ENCODE data around the gene ZIC5. TPM values are rescaled to one million over a fixed set of nuclear protein-coding genes. Genes with fewer than 3 reads are reported as not detected.

Gene ZIC5
- total and polyA plus RNA-seq, 2 of the 13 experiments (the other 11 are each of a cell fraction or from before 2014, with no cell fraction given) = 0.02 to 0.07 TPM

DNA sequence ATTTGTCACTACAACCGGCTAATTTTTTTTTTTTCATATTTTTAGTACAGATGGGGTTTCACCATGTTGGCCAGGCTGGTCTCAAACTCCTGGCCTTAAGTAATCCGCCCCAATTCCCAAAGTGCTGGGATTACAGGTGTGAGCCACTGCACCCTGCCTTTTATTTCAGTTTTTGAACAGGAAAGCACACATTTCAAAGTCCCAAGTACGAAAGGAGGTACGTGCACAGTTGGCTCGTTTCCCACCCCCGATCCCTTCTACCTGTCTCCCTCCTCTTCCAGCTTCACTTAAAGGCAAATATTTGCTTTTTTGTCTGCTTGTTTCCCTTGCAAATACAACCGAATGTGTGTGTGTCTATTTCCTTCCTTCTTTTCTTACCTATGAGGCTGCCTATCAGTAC is 30.5 kb downstream of the ZIC5 start (continued):
- TF ChIP-seq, protein P1, sequence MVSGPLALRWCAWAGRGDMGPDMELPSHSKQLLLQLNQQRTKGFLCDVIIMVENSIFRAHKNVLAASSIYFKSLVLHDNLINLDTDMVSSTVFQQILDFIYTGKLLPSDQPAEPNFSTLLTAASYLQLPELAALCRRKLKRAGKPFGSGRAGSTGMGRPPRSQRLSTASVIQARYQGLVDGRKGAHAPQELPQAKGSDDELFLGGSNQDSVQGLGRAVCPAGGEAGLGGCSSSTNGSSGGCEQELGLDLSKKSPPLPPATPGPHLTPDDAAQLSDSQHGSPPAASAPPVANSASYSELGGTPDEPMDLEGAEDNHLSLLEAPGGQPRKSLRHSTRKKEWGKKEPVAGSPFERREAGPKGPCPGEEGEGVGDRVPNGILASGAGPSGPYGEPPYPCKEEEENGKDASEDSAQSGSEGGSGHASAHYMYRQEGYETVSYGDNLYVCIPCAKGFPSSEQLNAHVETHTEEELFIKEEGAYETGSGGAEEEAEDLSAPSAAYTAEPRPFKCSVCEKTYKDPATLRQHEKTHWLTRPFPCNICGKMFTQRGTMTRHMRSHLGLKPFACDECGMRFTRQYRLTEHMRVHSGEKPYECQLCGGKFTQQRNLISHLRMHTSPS (CRISPR knock-in tag; IDR thresholded peaks at IDR 0.05; ENCODE audit: low read depth) = no peak; the same call in 1 of the 2 replicates
- TF ChIP-seq, protein P2, sequence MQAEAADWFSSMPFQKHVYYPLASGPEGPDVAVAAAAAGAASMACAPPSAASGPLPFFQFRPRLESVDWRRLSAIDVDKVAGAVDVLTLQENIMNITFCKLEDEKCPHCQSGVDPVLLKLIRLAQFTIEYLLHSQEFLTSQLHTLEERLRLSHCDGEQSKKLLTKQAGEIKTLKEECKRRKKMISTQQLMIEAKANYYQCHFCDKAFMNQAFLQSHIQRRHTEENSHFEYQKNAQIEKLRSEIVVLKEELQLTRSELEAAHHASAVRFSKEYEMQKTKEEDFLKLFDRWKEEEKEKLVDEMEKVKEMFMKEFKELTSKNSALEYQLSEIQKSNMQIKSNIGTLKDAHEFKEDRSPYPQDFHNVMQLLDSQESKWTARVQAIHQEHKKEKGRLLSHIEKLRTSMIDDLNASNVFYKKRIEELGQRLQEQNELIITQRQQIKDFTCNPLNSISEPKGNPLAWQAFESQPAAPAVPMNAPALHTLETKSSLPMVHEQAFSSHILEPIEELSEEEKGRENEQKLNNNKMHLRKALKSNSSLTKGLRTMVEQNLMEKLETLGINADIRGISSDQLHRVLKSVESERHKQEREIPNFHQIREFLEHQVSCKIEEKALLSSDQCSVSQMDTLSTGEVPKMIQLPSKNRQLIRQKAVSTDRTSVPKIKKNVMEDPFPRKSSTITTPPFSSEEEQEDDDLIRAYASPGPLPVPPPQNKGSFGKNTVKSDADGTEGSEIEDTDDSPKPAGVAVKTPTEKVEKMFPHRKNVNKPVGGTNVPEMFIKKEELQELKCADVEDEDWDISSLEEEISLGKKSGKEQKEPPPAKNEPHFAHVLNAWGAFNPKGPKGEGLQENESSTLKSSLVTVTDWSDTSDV (CRISPR knock-in tag; IDR thresholded peaks at IDR 0.05) = no peak
- TF ChIP-seq ZNF547 (CRISPR knock-in tag; IDR thresholded peaks at IDR 0.05) = no peak
- no peak for TF ChIP-seq RARG (CRISPR knock-in tag; IDR thresholded peaks at IDR 0.05; ENCODE audit: low read depth)
- TF ChIP-seq FOXK2 (IDR thresholded peaks at IDR 0.05) = no peak; the same call in 1 of the 2 replicates
- TF ChIP-seq KDM4B (CRISPR knock-in tag; IDR thresholded peaks at IDR 0.05) = no peak
- TF ChIP-seq, protein P3, sequence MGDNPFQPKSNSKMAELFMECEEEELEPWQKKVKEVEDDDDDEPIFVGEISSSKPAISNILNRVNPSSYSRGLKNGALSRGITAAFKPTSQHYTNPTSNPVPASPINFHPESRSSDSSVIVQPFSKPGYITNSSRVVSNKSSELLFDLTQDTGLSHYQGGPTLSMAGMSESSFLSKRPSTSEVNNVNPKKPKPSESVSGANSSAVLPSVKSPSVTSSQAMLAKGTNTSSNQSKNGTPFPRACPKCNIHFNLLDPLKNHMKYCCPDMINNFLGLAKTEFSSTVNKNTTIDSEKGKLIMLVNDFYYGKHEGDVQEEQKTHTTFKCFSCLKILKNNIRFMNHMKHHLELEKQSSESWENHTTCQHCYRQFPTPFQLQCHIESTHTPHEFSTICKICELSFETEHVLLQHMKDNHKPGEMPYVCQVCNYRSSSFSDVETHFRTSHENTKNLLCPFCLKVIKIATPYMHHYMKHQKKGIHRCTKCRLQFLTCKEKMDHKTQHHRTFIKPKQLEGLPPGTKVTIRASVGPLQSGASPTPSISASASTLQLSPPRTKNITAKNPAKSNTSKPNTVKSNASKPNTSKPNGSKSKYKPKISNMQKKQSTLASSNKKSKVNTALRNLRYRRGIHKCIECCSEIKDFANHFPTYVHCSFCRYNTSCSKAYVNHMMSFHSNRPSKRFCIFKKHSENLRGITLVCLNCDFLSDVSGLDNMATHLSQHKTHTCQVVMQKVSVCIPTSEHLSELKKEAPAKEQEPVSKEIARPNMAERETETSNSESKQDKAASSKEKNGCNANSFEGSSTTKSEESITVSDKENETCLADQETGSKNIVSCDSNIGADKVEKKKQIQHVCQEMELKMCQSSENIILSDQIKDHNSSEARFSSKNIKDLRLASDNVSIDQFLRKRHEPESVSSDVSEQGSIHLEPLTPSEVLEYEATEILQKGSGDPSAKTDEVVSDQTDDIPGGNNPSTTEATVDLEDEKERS (CRISPR knock-in tag; IDR thresholded peaks at IDR 0.05) = 0 out of 2 replicates have a peak, but pooled peaks have one; percentile 42
- TF ChIP-seq NFKB2 (CRISPR knock-in tag; IDR thresholded peaks at IDR 0.05; ENCODE audit: borderline replicate concordance) = no peak
- TF ChIP-seq, protein P4, sequence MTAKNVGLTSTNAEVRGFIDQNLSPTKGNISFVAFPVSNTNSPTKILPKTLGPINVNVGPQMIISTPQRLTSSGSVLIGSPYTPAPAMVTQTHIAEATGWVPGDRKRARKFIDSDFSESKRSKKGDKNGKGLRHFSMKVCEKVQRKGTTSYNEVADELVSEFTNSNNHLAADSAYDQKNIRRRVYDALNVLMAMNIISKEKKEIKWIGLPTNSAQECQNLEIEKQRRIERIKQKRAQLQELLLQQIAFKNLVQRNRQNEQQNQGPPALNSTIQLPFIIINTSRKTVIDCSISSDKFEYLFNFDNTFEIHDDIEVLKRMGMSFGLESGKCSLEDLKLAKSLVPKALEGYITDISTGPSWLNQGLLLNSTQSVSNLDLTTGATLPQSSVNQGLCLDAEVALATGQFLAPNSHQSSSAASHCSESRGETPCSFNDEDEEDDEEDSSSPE (CRISPR knock-in tag; IDR thresholded peaks at IDR 0.05) = 0 out of 2 replicates have a peak, but pooled peaks have one; percentile 21
- TF ChIP-seq GTF3A (CRISPR knock-in tag; conservative IDR thresholded peaks at IDR 0.05) = no peak
- TF ChIP-seq AHR (CRISPR knock-in tag; IDR thresholded peaks at IDR 0.05) = no peak
- TF ChIP-seq HNRNPLL (IDR thresholded peaks at IDR 0.05; ENCODE audit: low read depth, low read length, poor library complexity, severe bottlenecking) = no peak
- TF ChIP-seq, protein P5, sequence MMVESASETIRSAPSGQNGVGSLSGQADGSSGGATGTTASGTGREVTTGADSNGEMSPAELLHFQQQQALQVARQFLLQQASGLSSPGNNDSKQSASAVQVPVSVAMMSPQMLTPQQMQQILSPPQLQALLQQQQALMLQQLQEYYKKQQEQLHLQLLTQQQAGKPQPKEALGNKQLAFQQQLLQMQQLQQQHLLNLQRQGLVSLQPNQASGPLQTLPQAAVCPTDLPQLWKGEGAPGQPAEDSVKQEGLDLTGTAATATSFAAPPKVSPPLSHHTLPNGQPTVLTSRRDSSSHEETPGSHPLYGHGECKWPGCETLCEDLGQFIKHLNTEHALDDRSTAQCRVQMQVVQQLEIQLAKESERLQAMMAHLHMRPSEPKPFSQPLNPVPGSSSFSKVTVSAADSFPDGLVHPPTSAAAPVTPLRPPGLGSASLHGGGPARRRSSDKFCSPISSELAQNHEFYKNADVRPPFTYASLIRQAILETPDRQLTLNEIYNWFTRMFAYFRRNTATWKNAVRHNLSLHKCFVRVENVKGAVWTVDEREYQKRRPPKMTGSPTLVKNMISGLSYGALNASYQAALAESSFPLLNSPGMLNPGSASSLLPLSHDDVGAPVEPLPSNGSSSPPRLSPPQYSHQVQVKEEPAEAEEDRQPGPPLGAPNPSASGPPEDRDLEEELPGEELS (CRISPR knock-in tag; IDR thresholded peaks at IDR 0.05) = peak; percentile 93
- TF ChIP-seq ZNF564 (CRISPR knock-in tag; IDR thresholded peaks at IDR 0.05) = no peak
- TF ChIP-seq KDM6A (CRISPR knock-in tag; IDR thresholded peaks at IDR 0.05; ENCODE audit: low read depth) = peak; percentile 25; the same call in 1 of the 2 replicates
- TF ChIP-seq MAZ (IDR thresholded peaks at IDR 0.05; ENCODE audit: borderline replicate concordance, low read depth, low read length) = no peak
- TF ChIP-seq MAZ (CRISPR knock-in tag; IDR thresholded peaks at IDR 0.05; ENCODE audit: low read depth) = 0 out of 2 replicates have a peak, but pooled peaks have one; percentile 36
- TF ChIP-seq JDP2 (CRISPR knock-in tag; IDR thresholded peaks at IDR 0.05; ENCODE audit: borderline replicate concordance) = no peak
- no peak for TF ChIP-seq RFX1 (IDR thresholded peaks at IDR 0.05)
- TF ChIP-seq ZNF766 (CRISPR knock-in tag; IDR thresholded peaks at IDR 0.05; ENCODE audit: borderline replicate concordance) = no peak
- no peak for TF ChIP-seq ZNF224 (CRISPR knock-in tag; IDR thresholded peaks at IDR 0.05)
